HG03064 (cell line): ENCODE data around the gene YBX2.
A peak's percentile ranks its signal among the peaks of the same experiment; 100 is the strongest.
"Not testable (repeated sequence)": the region's sequence is repeated elsewhere in the genome, so short reads cannot be mapped to it uniquely, and the experiment has no call there.

Source experiments
- ATAC-seq: cut with Tn5 transposase; IDR thresholded peaks from one replicate; pipeline ENCODE4 v1.9.1; 2021; ENCODE audit warnings: low read depth; ENCODE audit not compliant: unreplicated experiment

The YBX2 gene

DNA sequence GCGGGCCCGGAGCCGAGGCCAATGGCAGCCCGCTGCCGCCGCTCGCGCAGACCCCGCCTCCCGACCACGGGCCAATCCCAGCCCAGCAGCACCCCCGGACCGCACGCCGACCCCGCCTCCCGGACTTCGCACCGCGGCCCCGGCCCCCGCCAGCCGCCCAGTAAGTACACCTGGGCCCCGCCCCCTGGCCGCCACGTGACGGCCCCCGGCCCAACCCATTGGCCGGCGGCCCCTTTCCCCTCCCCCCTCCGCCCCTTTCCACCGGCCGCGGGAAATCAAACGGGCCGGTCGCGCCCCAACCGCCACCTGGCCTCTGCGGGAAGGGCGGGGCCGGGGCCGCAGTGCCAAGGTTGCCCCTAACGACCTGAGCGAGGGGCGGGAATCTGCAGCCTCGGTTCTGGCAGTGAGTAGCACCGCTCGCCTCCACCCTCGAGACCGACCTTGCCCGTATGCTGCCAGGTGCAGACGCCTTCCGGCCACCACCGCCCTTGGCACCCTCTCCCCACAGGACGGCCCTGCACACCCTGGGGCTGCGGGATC, at the start of gene YBX2:
Gene YBX2, minus strand, starts transcription at position 26 of the 540 bp plus-strand sequence. CDS start 139 bp downstream, outside the sequence.
- no peak for ATAC-seq

DNA sequence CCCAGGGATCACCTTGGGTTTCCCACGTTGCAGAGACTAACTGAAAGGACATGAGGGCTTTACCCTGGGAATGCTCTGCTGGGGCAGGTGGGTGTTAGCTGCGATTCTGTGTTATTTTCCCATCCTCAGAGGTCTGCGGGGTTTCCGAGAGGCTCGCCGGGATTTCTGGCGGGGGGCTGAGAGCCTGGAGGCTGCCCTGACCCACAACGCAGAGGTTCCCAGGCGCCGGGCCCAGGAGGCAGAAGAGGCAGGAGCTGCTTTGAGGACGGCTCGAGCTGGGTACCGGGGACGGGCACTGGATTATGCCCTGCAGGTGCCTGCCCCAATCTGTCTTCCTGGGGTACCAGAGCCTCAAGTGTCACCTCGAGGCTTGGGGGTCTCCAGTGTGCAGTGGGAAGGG, 48.8 kb upstream of the YBX2 start:
- ATAC-seq: no peak

GRCh38 chr17:7341842-7342241, 47.4 kb upstream of the YBX2 start:
- ATAC-seq: no peak

- no peak for ATAC-seq
Observed at GRCh38 chr17:7340179-7340578, 45.7 kb upstream of the YBX2 start.

DNA sequence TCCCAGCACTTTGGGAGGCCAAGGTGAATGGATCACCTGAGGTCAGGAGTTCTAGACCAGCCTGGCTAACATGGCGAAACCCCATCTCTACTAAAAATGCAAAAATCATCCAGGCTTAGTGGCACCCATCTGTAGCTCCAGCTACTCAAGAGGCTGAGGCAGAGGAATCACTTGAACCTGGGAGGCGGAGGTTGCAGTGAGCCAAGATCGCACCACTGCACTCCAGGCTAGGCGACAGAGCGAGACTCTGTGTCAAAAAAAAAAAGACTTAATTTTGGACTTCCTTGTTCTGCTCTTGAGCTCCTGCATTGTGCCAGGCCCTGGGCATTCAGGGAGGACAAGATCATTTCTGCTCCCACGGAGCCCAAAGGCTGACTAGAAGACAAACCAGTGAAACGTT, 43.2 kb upstream of the YBX2 start:
- ATAC-seq: not testable (repeated sequence)

- ATAC-seq: no peak
Observed at GRCh38 chr17:7336240-7337175, 42.1 kb upstream of the YBX2 start, which contains the start of gene ACAP1. ACAP1 (plus strand) TSS chr17:7336529; CDS start chr17:7336735, 206 bp downstream.

GRCh38 chr17:7335765-7336164, 41.3 kb upstream of the YBX2 start:
- not testable (repeated sequence) for ATAC-seq

GRCh38 chr17:7334938-7335538, 40.6 kb upstream of the YBX2 start:
- ATAC-seq: no peak

DNA sequence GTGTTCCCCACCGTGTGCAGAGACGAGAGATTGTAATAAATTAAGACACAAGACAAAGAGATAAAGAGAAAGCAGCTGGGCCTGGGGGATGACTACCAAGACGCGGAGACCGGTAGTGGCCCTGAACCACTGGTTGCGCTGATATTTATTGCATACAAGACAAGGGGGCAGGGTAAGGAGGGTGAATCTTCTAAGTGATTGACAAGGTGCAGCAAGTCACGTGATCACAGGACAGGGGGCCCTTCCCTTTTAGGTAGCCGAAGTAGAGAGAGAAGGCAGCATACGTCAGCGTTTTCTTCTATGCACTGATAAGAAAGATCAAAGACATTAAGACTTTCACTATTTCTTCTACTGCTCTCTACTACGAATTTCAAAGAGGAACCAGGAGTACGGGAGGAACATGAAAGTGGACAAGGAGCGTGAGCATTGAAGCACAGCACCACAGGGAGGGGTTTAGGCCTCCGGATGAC, 38.2 kb upstream of the YBX2 start:
- not testable (repeated sequence) for ATAC-seq

GRCh38 chr17:7332111-7332510, 37.7 kb upstream of the YBX2 start:
- no peak for ATAC-seq

- no peak for ATAC-seq
Observed at GRCh38 chr17:7330638-7331015, 36.2 kb upstream of the YBX2 start.

GRCh38 chr17:7329997-7330637, 35.7 kb upstream of the YBX2 start:
- ATAC-seq: peak; percentile 39

- ATAC-seq: peak; percentile 35
Observed at GRCh38 chr17:7329374-7329996, 35.0 kb upstream of the YBX2 start.

- no peak for ATAC-seq
Observed at GRCh38 chr17:7328840-7329373, 34.5 kb upstream of the YBX2 start, which contains the start of gene NEURL4. NEURL4 (minus strand) TSS chr17:7329335; CDS start chr17:7329312, 23 bp downstream.

DNA sequence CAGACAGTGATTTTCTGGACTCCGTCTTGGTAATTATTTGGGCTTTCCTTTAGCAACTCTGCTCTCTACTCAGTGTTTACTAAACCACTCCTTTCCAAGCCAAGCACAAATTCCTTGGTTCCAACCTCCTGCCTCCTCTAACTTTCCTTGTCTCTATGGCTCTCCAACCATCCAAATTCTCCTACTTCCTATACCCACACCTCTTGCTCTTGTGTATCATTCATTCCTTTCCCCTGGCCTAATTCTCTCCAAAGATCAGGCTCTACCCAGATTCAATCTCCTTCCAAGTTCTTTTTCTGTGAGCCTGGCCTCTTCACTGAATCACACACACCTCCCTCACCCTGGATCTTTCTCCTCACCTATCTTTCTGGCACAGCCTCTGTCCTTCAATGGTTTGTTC, 33.6 kb upstream of the YBX2 start:
- no peak for ATAC-seq

- ATAC-seq: no peak
Observed at GRCh38 chr17:7327501-7327900, 33.1 kb upstream of the YBX2 start.

DNA sequence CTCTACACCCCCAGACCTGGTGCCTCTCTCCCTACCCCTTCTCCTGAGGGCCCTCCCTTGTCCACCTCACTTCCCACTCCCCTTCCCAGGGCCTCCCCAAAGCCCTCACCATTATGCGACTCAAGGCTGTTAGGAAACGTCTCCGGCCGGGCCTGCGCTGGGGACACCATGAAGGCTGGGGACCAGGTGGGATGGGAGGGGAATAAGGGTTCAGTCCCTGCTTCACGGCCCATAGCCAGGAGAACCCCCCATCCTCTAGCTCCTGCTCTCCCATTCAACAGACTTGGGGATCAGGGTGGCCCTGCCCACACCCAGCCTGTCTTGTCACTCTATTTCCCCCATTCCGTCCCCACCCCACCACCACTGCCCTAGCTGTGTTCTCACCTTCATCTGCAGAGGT, 32.6 kb upstream of the YBX2 start:
- no peak for ATAC-seq

GRCh38 chr17:7326186-7326585, 31.7 kb upstream of the YBX2 start:
- no peak for ATAC-seq

DNA sequence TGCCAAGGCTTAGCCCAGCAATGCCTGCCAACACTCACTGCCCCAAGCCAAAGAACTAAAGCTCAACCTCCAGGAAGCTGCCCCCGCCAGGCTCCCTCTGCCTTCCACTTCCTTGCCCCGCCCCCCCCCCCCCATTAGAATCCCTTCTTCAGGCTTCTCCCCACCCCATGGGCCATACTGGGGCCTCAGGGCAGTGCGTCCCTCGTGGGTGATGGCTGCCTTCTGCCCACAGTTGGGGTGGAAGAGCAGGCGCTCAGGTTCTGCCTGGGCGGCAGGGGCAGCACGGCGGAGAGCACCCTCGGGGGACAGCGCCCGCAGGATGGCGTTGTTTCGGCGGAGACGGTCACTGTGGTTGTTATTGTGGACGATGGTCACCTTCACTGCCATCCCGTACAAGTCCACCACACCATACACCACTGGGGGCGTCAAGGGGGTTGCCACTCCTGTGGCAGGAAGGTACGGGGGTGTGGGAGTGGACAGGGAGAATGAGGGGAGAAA, 30.6 kb upstream of the YBX2 start:
- ATAC-seq: no peak

DNA sequence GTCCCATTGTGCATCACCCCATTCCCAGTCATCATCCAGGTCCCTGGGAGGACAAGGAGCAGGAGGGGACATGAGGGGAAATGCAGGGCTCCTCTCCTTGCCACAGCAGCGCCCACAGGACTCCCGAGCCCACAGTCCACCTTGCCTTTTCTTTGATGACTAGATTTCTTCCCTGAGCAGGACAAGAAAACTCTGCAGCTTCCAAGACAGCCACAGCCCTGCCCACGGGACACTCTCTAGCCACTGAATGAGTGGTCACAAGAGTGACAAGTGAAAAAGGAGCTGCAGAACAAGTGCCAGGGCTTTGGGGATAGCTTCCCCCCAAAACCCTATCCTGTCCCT, 30.0 kb upstream of the YBX2 start:
- ATAC-seq: no peak
